ENCODE measurements around the gene IL12RB1. TPM values are rescaled to one million over a fixed set of nuclear protein-coding genes. Genes with fewer than 3 reads are reported as not detected.
"Not testable (repeated sequence)": the region's sequence is repeated elsewhere in the genome, so short reads cannot be mapped to it uniquely, and the experiment has no call there.

IL12RB1 gene
- total and polyA plus RNA-seq, 7 donors = 0.14 to 0.53 (median 0.17) TPM; not detected in 1

DNA sequence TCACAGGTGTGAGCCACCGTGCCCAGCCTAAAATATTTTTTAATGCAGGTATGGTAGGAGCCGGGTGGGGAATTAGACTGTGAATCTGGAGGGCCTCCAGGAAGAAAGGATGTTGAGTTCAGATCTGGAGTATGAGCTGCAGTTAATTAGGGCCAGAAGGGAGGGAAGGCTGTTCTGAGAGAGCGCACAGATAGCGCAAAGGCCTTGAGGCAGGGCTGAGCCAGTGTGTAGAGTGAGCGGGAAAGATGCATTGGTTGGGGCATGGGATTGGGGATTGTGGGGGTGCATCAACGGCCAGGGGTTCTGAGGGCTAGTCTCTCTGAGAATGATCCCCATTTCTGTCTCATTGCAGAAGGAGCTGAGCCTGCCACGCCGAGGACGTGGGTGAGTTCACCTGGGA lies 20.5 kb upstream of the IL12RB1 start:
- Histone ChIP-seq H3K4me1 (peaks cover 8% of the 10 kb centered on the region), H3K4me3 (no peak overlapping the region), H3K9me3 (no peaks in the 10 kb centered on the region), H3K27ac (no peak overlapping the region), H3K27me3 (ENCODE audit: insufficient read depth in 3 of 3, low read length in 2 of 3) (peaks cover 0 to 45% (median 5%) of the 10 kb centered on the region in 3 donors), H3K36me3 (ENCODE audit: insufficient read depth in 1 of 2, low read depth in 1 of 2) (no peaks in the 10 kb centered on the region)
- no peak for TF ChIP-seq CTCF (IDR thresholded peaks at IDR 0.05)
- DNase-seq = no peak
- no peak for ATAC-seq
- intact Hi-C loops (cut with DNase I) = no loop called here
- 92 to 93% (median 92%) methylated on average over 9 of the region's 9 CpGs for WGBS, 3 donors

DNA sequence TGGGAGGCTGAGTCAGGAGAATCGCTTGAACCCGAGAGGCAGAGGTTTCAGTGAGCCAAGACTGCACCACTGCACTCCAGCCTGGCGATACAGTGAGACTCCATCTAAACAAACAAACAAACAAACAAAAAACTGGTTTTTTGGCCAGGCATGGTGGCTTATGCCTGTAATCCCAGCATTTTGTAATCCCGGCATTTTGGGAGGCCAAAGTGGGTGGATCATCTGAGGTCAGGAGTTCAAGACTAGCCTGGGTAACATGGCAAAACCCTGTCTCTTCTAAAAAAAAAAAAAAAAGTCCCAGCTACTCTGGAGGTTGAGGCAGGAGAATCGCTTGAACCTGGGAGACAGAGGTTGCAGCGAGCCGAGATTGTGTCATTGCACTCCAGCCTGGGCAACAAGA lies 18.5 kb upstream of the IL12RB1 start:
- intact Hi-C loops (cut with DNase I); H3K4me3 ChIP-seq: not testable (repeated sequence)
- 68 to 87% (median 76%) methylated on average over 7 of the region's 7 CpGs for WGBS, 3 donors

GRCh38 chr19:18104793-18105131 lies 18.0 kb upstream of the IL12RB1 start:
- ATAC-seq (no peak), DNase-seq (no peak)
- H3K27me3 ChIP-seq (ENCODE audit: insufficient read depth in 3 of 3, low read length in 2 of 3) = peaks cover 0 to 48% (median 5%) of the 10 kb centered on the region in 3 donors
- H3K4me3 ChIP-seq = peak overlapping the region; percentile 52
- no peak overlapping the region for H3K27ac ChIP-seq
- intact Hi-C loops (cut with DNase I) = no loop called here
- H3K36me3 ChIP-seq (ENCODE audit: insufficient read depth in 1 of 2, low read depth in 1 of 2) = no peaks in the 10 kb centered on the region
- no peak for TF ChIP-seq CTCF (IDR thresholded peaks at IDR 0.05)
- H3K4me1 ChIP-seq = no peaks in the 10 kb centered on the region
- H3K9me3 ChIP-seq = no peaks in the 10 kb centered on the region
- WGBS, 3 donors = 60 to 67% (median 64%) methylated on average over 5 of the region's 5 CpGs

More for the DNA sequence above, 18.5 kb upstream of the IL12RB1 start:
- H3K4me1 ChIP-seq; H3K36me3 ChIP-seq (ENCODE audit: insufficient read depth in 1 of 2, low read depth in 1 of 2); ATAC-seq; DNase-seq; H3K27ac ChIP-seq; H3K9me3 ChIP-seq: not testable (repeated sequence)
- H3K27me3 ChIP-seq (ENCODE audit: insufficient read depth in 3 of 3, low read length in 2 of 3) = peaks cover 0 to 48% (median 5%) of the 10 kb centered on the region in 3 donors

DNA sequence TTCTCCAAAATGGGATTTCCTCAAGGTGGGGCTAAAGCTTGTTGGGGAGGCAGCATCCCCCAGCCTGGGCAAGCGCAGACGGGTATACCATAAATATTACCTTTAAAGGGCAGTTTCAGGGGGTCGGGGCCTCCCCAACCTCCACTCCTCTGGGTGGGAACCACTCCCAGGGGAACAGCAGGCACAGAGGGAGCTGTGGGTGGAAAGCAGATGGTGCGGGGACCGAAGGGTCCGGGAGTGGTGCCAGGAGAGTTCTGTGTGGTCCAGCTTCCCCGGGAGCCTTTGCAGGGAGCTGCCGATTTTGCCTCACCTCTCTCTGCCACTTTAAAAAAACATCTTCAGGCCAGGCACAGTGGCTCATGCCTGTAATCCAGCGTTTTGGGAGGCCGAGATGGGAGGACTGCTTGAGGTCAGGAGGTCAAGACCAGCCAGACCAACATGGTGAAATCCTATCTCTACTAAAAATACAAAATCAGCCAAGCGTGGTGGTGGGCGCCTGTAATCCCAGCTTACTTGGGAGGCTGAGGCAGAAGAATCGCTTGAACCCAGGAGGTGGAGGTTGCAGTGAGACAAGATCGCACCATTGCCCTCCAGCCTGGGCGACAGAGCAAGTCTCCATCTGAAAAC lies 16.3 kb upstream of the IL12RB1 start:
- Histone ChIP-seq H3K27me3 (ENCODE audit: insufficient read depth in 3 of 3, low read length in 2 of 3) (peaks cover 0 to 62% (median 9%) of the 10 kb centered on the region in 3 donors), H3K27ac (no peak overlapping the region), H3K4me1 (no peaks in the 10 kb centered on the region), H3K9me3 (no peaks in the 10 kb centered on the region), H3K4me3 (no peak overlapping the region), H3K36me3 (ENCODE audit: insufficient read depth in 1 of 2, low read depth in 1 of 2) (no peaks in the 10 kb centered on the region)
- DNase-seq = no peak
- intact Hi-C loops (cut with DNase I) = no loop called here
- TF ChIP-seq CTCF (IDR thresholded peaks at IDR 0.05) = no peak
- ATAC-seq = no peak
- 53 to 72% (median 60%) methylated on average over 15 of the region's 15 CpGs for WGBS, 3 donors

GRCh38 chr19:18101268-18101667 lies 14.5 kb upstream of the IL12RB1 start:
- TF ChIP-seq CTCF (IDR thresholded peaks at IDR 0.05) = no peak
- Histone ChIP-seq H3K36me3 (ENCODE audit: insufficient read depth in 1 of 2, low read depth in 1 of 2) (no peaks in the 10 kb centered on the region), H3K4me1 (no peaks in the 10 kb centered on the region), H3K4me3 (no peak overlapping the region), H3K27me3 (ENCODE audit: insufficient read depth in 3 of 3, low read length in 2 of 3) (peaks cover 0 to 72% (median 11%) of the 10 kb centered on the region in 3 donors), H3K27ac (no peak overlapping the region), H3K9me3 (no peaks in the 10 kb centered on the region)
- no peak for ATAC-seq
- intact Hi-C loops (cut with DNase I) = no loop called here
- no peak for DNase-seq
- WGBS, 3 donors = 46 to 52% (median 46%) methylated on average over 2 to 3 of the region's 3 CpGs
